ENCODE results near the gene SPATA24. TPM values are rescaled to one million over a fixed set of nuclear protein-coding genes. Genes with fewer than 3 reads are reported as not detected.

SPATA24 gene
- total RNA-seq, 2 donors from 2014 or later, result 2.9 to 3.9 TPM

DNA sequence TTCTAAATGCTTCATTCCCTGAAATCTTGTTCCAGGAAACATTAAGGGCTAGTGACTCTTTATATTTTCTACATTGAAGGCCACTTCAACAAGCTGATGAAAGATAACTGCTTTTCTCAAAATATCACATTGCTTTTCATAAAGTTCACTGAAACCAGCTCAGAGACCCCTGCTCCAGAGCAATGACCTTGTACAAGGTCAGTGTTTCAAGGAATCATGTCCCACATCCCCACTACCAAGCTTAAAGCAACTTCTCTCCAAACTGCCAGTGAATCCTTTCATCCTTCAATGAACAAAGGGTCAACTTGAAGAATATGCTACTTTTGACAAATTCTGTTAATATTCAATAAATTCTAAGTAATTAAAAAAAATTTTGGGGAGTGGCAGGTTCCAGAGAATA is 12.0 kb upstream of the SPATA24 start:
- TF ChIP-seq CTCF (IDR thresholded peaks at IDR 0.05), result no peak
- H3K27ac ChIP-seq, result no peak overlapping the region
- no peaks in the 10 kb centered on the region for H3K9me3 ChIP-seq
- intact Hi-C loops (cut with DNase I), result no loop called here
- H3K9ac ChIP-seq (ENCODE audit: low read depth in 2 of 2, low read length in 2 of 2), result no peak overlapping the region
- no peaks in the 10 kb centered on the region for H3K36me3 ChIP-seq
- DNase-seq, result no peak
- H3K4me3 ChIP-seq, result no peak overlapping the region
- H3K27me3 ChIP-seq, result no peaks in the 10 kb centered on the region
- peaks cover 12% of the 10 kb centered on the region for H3K4me1 ChIP-seq

DNA sequence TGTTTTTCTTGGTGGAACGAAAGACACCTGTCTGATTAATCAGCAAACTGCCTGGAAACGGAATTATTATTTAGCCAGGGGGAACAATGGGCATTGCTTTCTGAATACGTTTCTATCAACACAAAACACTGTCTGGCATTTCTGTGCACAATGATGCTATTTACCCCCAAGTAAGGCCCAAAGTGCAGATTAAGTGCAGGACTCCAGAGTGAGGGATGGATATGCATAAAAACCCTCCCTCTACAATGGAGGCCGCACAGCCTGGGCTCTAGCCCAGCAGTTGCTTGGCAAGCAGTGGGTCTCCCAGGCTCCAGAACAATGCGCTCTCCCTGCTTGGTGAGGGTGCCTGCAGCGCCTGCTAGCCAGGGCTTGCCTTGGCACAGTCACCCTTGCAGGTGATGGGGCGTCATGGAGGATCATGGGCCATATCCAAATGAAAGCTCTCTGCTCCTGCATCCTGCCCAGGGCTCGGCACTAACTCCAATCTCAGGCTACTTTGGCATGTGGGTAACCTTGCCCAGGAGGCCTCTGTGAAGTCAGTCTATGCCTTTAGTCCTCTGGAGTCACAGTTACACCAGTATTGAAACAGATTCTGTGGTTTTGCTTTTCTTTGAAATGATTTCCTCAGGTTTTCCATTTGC is 11.5 kb upstream of the SPATA24 start:
- no peak for DNase-seq
- H3K9ac ChIP-seq (ENCODE audit: low read depth in 2 of 2, low read length in 2 of 2), result peak overlapping the region in 1 of 2 donors; percentile 9
- no peaks in the 10 kb centered on the region for H3K36me3 ChIP-seq
- no peak overlapping the region for H3K4me3 ChIP-seq
- TF ChIP-seq CTCF (IDR thresholded peaks at IDR 0.05), result no peak
- H3K27ac ChIP-seq, result no peak overlapping the region
- peaks cover 12% of the 10 kb centered on the region for H3K4me1 ChIP-seq
- intact Hi-C loops (cut with DNase I), result no loop called here
- H3K9me3 ChIP-seq, result no peaks in the 10 kb centered on the region
- H3K27me3 ChIP-seq, result no peaks in the 10 kb centered on the region

DNA sequence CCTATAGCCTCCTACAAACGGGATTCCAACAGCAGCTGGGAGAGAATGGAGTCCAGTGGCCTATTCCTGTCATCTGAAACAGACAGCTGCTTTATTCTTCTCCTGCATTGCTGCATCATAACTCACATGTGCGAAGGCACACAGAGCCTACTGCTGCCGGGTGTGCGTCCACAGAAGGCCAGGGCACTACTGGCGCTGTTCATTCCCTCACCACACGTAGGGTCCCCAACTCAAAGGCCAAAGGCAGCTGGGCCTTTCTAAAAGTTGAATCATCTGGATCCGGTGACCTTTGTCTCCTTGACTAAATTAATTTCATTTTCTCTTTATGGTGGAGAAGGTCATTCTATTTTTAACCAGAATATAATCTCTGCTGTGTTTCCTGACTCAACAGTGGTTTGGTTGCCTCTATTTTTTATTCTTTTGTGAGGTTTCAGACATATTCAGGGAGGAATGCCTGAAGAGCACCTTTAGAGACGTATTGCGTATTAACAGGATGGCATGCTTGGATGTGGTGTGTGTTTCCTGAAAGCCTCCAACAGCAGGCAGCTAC is 10.8 kb upstream of the SPATA24 start:
- H3K9ac ChIP-seq (ENCODE audit: low read depth in 2 of 2, low read length in 2 of 2), result no peak overlapping the region
- DNase-seq, result no peak
- intact Hi-C loops (cut with DNase I), result no loop called here

DNA sequence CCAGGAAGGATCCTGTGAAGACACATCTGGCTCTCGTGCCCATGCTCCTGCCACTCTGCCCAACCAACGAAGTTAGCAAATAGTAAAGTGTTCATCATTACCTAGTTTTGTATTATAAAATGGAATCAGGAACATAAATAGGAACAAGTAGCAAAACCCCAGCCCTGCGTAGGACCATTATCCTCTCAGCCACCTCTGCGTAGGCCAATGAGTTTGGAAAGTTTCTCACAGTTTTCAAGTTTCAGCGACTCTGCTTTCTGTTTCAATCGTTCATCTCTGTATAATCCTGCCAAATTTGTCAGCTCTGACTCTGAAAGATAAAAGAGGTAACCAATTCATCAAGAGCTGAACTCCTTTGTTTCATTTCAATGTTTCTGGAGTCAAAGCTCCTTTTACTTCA is 10.1 kb upstream of the SPATA24 start:
- no peaks in the 10 kb centered on the region for H3K36me3 ChIP-seq
- H3K9ac ChIP-seq (ENCODE audit: low read depth in 2 of 2, low read length in 2 of 2), result no peak overlapping the region
- intact Hi-C loops (cut with DNase I), result no loop called here
- no peaks in the 10 kb centered on the region for H3K27me3 ChIP-seq
- no peak for DNase-seq
- peaks cover 7% of the 10 kb centered on the region for H3K4me1 ChIP-seq
- no peak for TF ChIP-seq CTCF (IDR thresholded peaks at IDR 0.05)
- no peaks in the 10 kb centered on the region for H3K9me3 ChIP-seq
- no peak overlapping the region for H3K27ac ChIP-seq
- H3K4me3 ChIP-seq, result no peak overlapping the region

More for the DNA sequence above, 10.8 kb upstream of the SPATA24 start:
- Histone ChIP-seq H3K27me3 (no peaks in the 10 kb centered on the region), H3K4me1 (peaks cover 12% of the 10 kb centered on the region), H3K4me3 (no peak overlapping the region), H3K9me3 (no peaks in the 10 kb centered on the region), H3K27ac (no peak overlapping the region), H3K36me3 (no peaks in the 10 kb centered on the region)
- TF ChIP-seq CTCF (IDR thresholded peaks at IDR 0.05), result no peak

DNA sequence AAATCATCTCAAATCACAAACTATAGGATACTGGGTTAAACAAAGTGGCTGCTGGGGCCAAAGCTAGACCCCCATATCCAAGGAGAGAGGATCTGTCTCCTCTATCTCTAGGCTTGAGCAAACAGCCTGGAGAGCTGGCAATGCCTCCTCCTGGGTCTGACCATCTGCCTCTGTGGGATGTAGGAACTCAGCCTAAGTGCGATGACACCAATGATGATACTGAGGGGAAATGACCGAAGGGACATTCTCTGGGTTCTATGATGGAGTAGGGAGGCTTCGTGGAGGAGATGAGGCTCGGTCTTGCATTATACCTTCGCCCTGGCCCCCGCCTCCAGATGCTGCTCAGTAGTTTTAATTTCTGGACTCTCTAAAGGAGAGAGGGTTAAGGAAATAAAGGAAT is 9.3 kb upstream of the SPATA24 start:
- intact Hi-C loops (cut with DNase I), result no loop called here
- no peak for TF ChIP-seq CTCF (IDR thresholded peaks at IDR 0.05)
- Histone ChIP-seq H3K4me1 (peaks cover 7% of the 10 kb centered on the region), H3K4me3 (no peak overlapping the region), H3K36me3 (no peaks in the 10 kb centered on the region), H3K9me3 (no peaks in the 10 kb centered on the region), H3K27ac (no peak overlapping the region), H3K27me3 (no peaks in the 10 kb centered on the region), H3K9ac (ENCODE audit: low read depth in 2 of 2, low read length in 2 of 2) (no peak overlapping the region)
- no peak for DNase-seq

All from colonic mucosa (tissue), 4 donors.